Lower leg skin (tissue), 4 donors: ENCODE results near the gene INSYN2B. TPM values are rescaled to one million over a fixed set of nuclear protein-coding genes. Genes with fewer than 3 reads are reported as not detected.

ENCODE experiments used
- DNase-seq, 2 donors: peaks; one replicate each; pipeline ENCODE4 v3.0.0-alpha.2; 2019; ENCODE audit warnings: low spot score in 2 of 2
- H3K4me3 ChIP-seq: fragments of 200-600 bp; sonication (generic); 2 replicates; pipeline ENCODE4 v1.5.1; 2017; ENCODE audit warnings: mild to moderate bottlenecking, low read depth; ENCODE audit not compliant: poor library complexity, severe bottlenecking
- POLR2A ChIP-seq, 2 donors: fragments of 450-650 bp; IDR thresholded peaks; one replicate each; pipeline ENCODE4 v1.6.1; 2016 to 2017; ENCODE audit warnings: antibody characterized with exemption in 2 of 2, mild to moderate bottlenecking in 1 of 2, moderate library complexity in 1 of 2
- WGBS, 2 donors: methylation state at CpG; one replicate each; pipeline ENCODE4 v1.1.5; 2018; 5-methylcytosine and 5-hydroxymethylcytosine counted together
- intact Hi-C: fragments of 100-400 bp; cut with DNase I; formaldehyde crosslinking; loops from one replicate; pipeline ENCODE4 v1.15.0; 2023; ENCODE audit warnings: low total_unique reads
- total RNA-seq, 4 donors: library from RNA; depleted of rRNA; stranded (reverse); fragments of >200 nt; gene quantifications; one replicate each; pipeline ENCODE4 v1.1.0, GENCODE V29; 2016
- TF ChIP-seq, protein P1 (sequence below), 3 donors: fragments of 450-650 bp; IDR thresholded peaks; one replicate each; pipeline ENCODE4 v1.5.1; 2016; ENCODE audit warnings: antibody characterized with exemption in 3 of 3, mild to moderate bottlenecking in 3 of 3, moderate library complexity in 2 of 3

Gene INSYN2B
- total RNA-seq, 4 donors from 2014 or later, result 0.15 to 2.0 (median 0.82) TPM

DNA sequence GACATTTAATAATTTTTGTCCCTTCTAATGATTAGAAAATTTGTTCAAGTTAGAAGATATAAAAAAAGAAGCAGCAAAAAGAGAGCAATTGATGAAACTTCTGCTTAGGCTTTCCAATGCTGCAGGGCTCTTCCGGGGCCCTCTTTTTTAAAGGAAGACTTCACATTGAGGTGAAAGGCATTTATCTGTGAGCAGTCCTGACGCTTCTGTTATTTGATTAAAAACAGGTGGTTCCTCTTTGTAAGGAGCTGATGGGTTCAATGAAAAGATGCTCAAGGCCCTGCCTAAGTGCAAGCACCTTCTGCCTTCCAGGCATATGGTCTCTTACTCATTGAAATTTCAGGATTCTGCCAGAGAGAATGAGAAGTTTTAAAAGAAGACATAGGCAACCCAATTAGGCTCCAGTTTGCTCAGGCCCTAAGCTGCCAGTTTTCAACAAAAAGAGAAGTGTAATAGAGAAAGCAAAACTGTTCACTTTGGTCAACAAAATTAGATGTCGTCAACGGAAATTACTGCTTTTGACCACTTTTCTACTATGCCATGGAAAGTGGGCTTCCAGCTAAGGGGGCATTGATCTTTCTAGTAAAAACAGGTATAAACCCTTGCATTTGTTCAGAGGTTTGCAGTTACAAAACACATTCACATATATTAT, 100.2 kb downstream of the INSYN2B start:
- WGBS, 2 donors, result 74 to 77% methylated on average over 4 of the region's 4 CpGs
- intact Hi-C loops, result no loop called here
- no peak overlapping the region for H3K4me3 ChIP-seq

GRCh38 chr5:169876386-169876785, 103.9 kb downstream of the INSYN2B start:
- DNase-seq, result no peak
- intact Hi-C loops, result no loop called here
- H3K4me3 ChIP-seq, result no peak overlapping the region
- WGBS, 2 donors, result 77 to 80% methylated on average over 1 of the region's 1 CpG
- no peak for TF ChIP-seq POLR2A (IDR thresholded peaks at IDR 0.05)
- TF ChIP-seq, protein P1, sequence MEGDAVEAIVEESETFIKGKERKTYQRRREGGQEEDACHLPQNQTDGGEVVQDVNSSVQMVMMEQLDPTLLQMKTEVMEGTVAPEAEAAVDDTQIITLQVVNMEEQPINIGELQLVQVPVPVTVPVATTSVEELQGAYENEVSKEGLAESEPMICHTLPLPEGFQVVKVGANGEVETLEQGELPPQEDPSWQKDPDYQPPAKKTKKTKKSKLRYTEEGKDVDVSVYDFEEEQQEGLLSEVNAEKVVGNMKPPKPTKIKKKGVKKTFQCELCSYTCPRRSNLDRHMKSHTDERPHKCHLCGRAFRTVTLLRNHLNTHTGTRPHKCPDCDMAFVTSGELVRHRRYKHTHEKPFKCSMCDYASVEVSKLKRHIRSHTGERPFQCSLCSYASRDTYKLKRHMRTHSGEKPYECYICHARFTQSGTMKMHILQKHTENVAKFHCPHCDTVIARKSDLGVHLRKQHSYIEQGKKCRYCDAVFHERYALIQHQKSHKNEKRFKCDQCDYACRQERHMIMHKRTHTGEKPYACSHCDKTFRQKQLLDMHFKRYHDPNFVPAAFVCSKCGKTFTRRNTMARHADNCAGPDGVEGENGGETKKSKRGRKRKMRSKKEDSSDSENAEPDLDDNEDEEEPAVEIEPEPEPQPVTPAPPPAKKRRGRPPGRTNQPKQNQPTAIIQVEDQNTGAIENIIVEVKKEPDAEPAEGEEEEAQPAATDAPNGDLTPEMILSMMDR (IDR thresholded peaks at IDR 0.05), result no peak

More for the DNA sequence above, 100.2 kb downstream of the INSYN2B start:
- no peak for TF ChIP-seq POLR2A (IDR thresholded peaks at IDR 0.05)
- TF ChIP-seq, protein P1 (IDR thresholded peaks at IDR 0.05), result no peak
- DNase-seq, result no peak

DNA sequence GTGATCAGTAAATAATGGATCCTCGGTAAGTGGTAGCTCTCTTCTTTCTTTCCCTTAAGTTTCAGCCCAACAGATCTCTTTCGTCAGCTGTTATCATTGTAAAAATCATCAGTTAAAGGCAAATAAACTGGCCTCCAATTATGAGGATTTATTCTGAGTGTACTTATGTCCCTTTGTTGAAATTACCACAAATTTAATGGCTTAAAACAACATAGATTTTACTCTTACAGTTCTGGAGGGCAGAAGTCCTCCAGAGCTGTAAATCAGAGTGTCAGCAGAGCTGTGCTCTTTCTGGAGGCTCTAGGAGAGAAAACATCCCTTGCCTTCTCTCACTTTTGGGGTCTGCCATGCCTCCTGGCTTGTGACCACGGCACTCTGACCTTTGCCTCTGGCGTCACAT, 104.6 kb downstream of the INSYN2B start:
- intact Hi-C loops, result no loop called here
- no peak overlapping the region for H3K4me3 ChIP-seq
- WGBS, 2 donors, result 73 to 83% methylated on average over 4 of the region's 4 CpGs
- TF ChIP-seq, protein P1 (IDR thresholded peaks at IDR 0.05), result no peak
- no peak for TF ChIP-seq POLR2A (IDR thresholded peaks at IDR 0.05)
- no peak for DNase-seq

GRCh38 chr5:169875091-169875728, 105.1 kb downstream of the INSYN2B start:
- DNase-seq, result peak in 1 of 2 donors; percentile 49
- intact Hi-C loops, result no loop called here
- H3K4me3 ChIP-seq, result no peak overlapping the region
- WGBS, 2 donors, result 67 to 82% methylated on average over 8 of the region's 8 CpGs
- TF ChIP-seq POLR2A (IDR thresholded peaks at IDR 0.05), result no peak
- TF ChIP-seq, protein P1 (IDR thresholded peaks at IDR 0.05), result no peak

- intact Hi-C loops, result no loop called here
- 64 to 68% methylated on average over 4 of the region's 4 CpGs for WGBS, 2 donors
- no peak overlapping the region for H3K4me3 ChIP-seq
- DNase-seq, result no peak
- TF ChIP-seq POLR2A (IDR thresholded peaks at IDR 0.05), result no peak
- TF ChIP-seq, protein P1 (IDR thresholded peaks at IDR 0.05), result no peak
Measured at GRCh38 chr5:169874621-169875020, 105.7 kb downstream of the INSYN2B start.
